ENCODE results near the gene MCF2L.
"Not testable (repeated sequence)": the region's sequence is repeated elsewhere in the genome, so short reads cannot be mapped to it uniquely, and the experiment has no call there.

The MCF2L gene

GRCh38 chr13:113096052-113096744, 127.2 kb downstream of the MCF2L start:
- DNase-seq (ENCODE audit: low spot score), result no peak

GRCh38 chr13:113096745-113097305, 127.8 kb downstream of the MCF2L start:
- no peak for DNase-seq (ENCODE audit: low spot score)

GRCh38 chr13:113097651-113098050, 128.6 kb downstream of the MCF2L start:
- no peak for DNase-seq (ENCODE audit: low spot score)

- peak; percentile 86 for DNase-seq (ENCODE audit: low spot score)
Measured at GRCh38 chr13:113098162-113098732, 129.2 kb downstream of the MCF2L start.

- no peak for DNase-seq (ENCODE audit: low spot score)
Measured at GRCh38 chr13:113099142-113099541, 130.1 kb downstream of the MCF2L start.

- not testable (repeated sequence) for DNase-seq (ENCODE audit: low spot score)
Measured at GRCh38 chr13:113102302-113102701, 133.3 kb downstream of the MCF2L start.

GRCh38 chr13:113102727-113103126, 133.7 kb downstream of the MCF2L start:
- DNase-seq (ENCODE audit: low spot score), result no peak

GRCh38 chr13:113103646-113104045, 134.6 kb downstream of the MCF2L start:
- no peak for DNase-seq (ENCODE audit: low spot score)

GRCh38 chr13:113105032-113105920, 136.3 kb downstream of the MCF2L start, which contains the start of gene F7:
Gene F7 (plus strand): TSS chr13:113105791. CDS start chr13:113105842, 51 bp downstream.
- no peak for DNase-seq (ENCODE audit: low spot score)

GRCh38 chr13:113105921-113106452, 137.0 kb downstream of the MCF2L start:
- DNase-seq (ENCODE audit: low spot score), result no peak

GRCh38 chr13:113106711-113107351, 137.8 kb downstream of the MCF2L start:
- DNase-seq (ENCODE audit: low spot score), result no peak

GRCh38 chr13:113108521-113108920, 139.5 kb downstream of the MCF2L start:
- not testable (repeated sequence) for DNase-seq (ENCODE audit: low spot score)

- no peak for DNase-seq (ENCODE audit: low spot score)
Measured at GRCh38 chr13:113109151-113110047, 140.4 kb downstream of the MCF2L start.

- DNase-seq (ENCODE audit: low spot score), result peak; percentile 69
Measured at GRCh38 chr13:113110048-113110851, 141.2 kb downstream of the MCF2L start.

GRCh38 chr13:113110852-113111315, 141.9 kb downstream of the MCF2L start:
- DNase-seq (ENCODE audit: low spot score), result no peak

GRCh38 chr13:113111821-113112220, 142.8 kb downstream of the MCF2L start:
- DNase-seq (ENCODE audit: low spot score), result peak; percentile 41

GRCh38 chr13:113112475-113112874, 143.5 kb downstream of the MCF2L start:
- not testable (repeated sequence) for DNase-seq (ENCODE audit: low spot score)

GRCh38 chr13:113112893-113113845, 144.2 kb downstream of the MCF2L start:
- DNase-seq (ENCODE audit: low spot score), result peak; percentile 49

All from left forelimb (tissue), 1 donor.